Activated CD4-positive, alpha-beta T cell treated with anti-CD3 and anti-CD28 coated beads for 36 hours (primary cell): ENCODE measurements around the gene COL17A1. TPM values are rescaled to one million over a fixed set of nuclear protein-coding genes. Genes with fewer than 3 reads are reported as not detected.

Source experiments
- ATAC-seq: fragments of 200-7000 bp; cut with Tn5 transposase; one replicate; pipeline ENCODE4 v1.10.0; 2021; ENCODE audit warnings: mild to moderate bottlenecking, moderate library complexity
- CTCF ChIA-PET: fragments of 350-600 bp; sonication (Branson Sonifier 250); formaldehyde crosslinking; loops from one replicate; lab custom pipeline; 2021; ENCODE audit warnings: antibody characterized with exemption; lab: Charles Lee
- POLR2A ChIA-PET: fragments of 350-600 bp; sonication (Branson Sonifier 250); formaldehyde crosslinking; loops from one replicate; lab custom pipeline; 2021; ENCODE audit warnings: antibody characterized with exemption, inconsistent platforms; lab: Charles Lee
- DNase-seq: peaks from one replicate; pipeline ENCODE4 v3.0.0-alpha.2; 2020
- H3K27ac Mint-ChIP-seq: one replicate; pipeline ENCODE4 v1.8.0; 2021; ENCODE audit warnings: mixed read lengths
- H3K27me3 Mint-ChIP-seq: one replicate; pipeline ENCODE4 v1.8.0; 2021; ENCODE audit warnings: mixed read lengths
- H3K36me3 Mint-ChIP-seq: one replicate; pipeline ENCODE4 v1.8.0; 2021; ENCODE audit warnings: low read depth, mixed read lengths
- H3K4me1 Mint-ChIP-seq: one replicate; pipeline ENCODE4 v1.8.0; 2021; ENCODE audit warnings: mixed read lengths
- H3K4me3 Mint-ChIP-seq: one replicate; pipeline ENCODE4 v1.8.0; 2021; ENCODE audit warnings: mild to moderate bottlenecking, moderate library complexity, mixed read lengths
- H3K9me3 Mint-ChIP-seq: one replicate; pipeline ENCODE4 v1.8.0; 2021; ENCODE audit warnings: low read depth, mixed read lengths
- intact Hi-C, 2 experiments: fragments of 100-400 bp; cut with DNase I in 1 of 2; cut with micrococcal nuclease in 1 of 2; formaldehyde crosslinking; loops; one replicate each; pipeline versions ENCODE4 v1.14.2 to v1.15.1; 2022 to 2024; cut with DNase I, micrococcal nuclease
- total RNA-seq, 2 experiments: library from RNA; stranded (reverse); gene quantifications; one replicate each; pipeline ENCODE4 v1.2.3, GENCODE V29; 2021

The COL17A1 gene
- not detected for total RNA-seq

DNA sequence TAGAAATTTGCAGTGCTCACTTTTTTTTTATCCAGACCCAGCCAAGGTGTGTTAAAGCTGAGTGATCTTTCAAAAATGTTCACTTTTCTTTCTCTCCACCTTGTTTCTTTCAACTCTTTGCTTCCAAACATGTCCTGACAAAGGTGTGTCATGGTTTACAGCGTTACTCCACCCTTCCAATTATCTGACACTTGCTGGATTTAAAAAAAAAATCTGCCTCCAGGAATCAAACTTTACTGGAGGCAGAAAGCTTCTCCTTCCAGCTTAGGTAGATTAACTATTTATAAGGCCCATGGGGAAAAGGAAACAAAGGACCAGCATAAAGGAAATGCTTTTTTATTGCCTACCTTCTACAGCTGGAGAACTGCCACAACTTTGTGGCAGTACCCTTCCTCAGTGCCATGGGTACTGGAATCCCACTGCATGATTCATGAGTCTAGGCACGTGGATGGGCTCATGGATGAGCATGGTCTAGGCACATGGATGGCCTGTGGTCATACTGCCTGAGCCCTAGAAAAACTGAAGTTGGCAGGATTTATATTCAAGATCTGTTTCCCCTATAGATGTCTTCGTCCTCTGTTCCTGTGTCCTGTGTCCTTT lies at the start of gene COL17A1:
TSS of gene COL17A1 (minus strand) at position 80 of the 600 bp plus-strand sequence. CDS start 5,207 bp downstream, outside the sequence.
- no peaks in the 10 kb centered on the region for H3K9me3 Mint-ChIP-seq
- intact Hi-C loops: no loop called here
- H3K36me3 Mint-ChIP-seq: no peaks in the 10 kb centered on the region
- POLR2A ChIA-PET: no interaction called here
- H3K4me3 Mint-ChIP-seq: no peak within 1 kb of the TSS
- no peaks in the 10 kb centered on the region for H3K27me3 Mint-ChIP-seq
- CTCF ChIA-PET: no interaction called here
- DNase-seq: no peak
- H3K4me1 Mint-ChIP-seq: peaks cover 8% of the 10 kb centered on the region
- no peak for ATAC-seq
- H3K27ac Mint-ChIP-seq: no peak within 1 kb of the TSS

DNA sequence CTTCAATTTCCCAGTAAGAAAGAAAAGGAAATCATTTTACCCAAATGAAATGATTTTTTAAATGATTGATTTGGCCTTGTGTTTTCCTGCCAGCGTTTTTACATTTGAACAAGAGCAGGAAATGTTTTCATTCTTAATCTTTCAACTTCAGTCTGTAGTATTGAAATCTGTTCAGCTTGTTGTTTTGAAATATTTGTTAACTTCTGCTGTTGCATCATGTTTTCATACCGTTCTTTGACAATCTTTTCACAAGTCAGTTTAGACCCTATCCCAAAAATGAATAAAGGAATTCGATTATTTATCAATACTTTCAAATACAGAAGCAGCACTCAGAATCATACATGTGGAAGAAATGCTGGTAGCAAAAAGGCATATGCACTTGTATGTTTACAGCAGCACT lies 44.4 kb upstream of the COL17A1 start:
- no peaks in the 10 kb centered on the region for H3K9me3 Mint-ChIP-seq
- POLR2A ChIA-PET: no interaction called here
- no peak overlapping the region for H3K4me3 Mint-ChIP-seq
- CTCF ChIA-PET: no interaction called here
- H3K27ac Mint-ChIP-seq: no peak overlapping the region
- H3K36me3 Mint-ChIP-seq: peaks cover 7% of the 10 kb centered on the region
- intact Hi-C loops: no loop called here
- H3K27me3 Mint-ChIP-seq: peaks cover 8% of the 10 kb centered on the region
- H3K4me1 Mint-ChIP-seq: peaks cover 12% of the 10 kb centered on the region
- ATAC-seq (no peak), DNase-seq (no peak)

DNA sequence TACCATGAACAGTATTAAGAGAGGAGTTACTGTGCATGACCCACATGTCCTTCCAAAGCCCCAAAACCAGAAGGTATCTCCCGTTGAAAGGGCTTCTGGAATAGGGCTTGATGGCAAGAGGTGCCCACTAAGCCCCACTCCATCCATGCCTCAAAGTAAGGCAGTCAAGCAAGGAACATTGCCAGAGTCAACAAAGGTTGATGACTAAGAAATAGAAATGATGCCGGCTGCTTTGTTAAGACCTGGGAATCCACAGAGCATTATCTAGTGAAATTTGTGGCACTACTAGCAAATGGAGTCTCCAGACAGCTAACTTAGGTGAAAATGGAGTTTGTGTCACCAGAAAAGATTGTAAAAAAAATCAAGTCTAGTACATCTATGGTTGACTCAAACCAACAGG lies 42.5 kb upstream of the COL17A1 start:
- POLR2A ChIA-PET: no interaction called here

DNA sequence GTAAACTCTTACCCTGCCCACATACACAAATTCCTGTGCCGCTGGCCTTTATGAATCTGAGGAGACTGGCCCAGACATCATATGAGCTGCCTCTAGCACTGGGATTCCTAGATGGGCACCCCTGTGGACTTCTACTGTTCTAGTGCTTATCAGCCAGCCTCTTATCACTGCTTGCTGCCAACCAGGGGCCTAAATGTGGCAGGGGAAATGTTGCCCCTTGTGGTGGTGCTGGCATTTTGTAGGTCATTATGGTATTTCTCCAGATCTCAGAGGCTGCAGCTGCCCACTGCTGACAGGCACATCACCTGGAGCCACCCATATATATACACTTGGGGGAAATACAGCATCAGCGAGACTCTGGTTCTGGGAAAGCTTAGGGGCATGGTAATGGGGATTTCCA lies 41.7 kb upstream of the COL17A1 start:
- Mint-ChIP-seq H3K9me3 (no peaks in the 10 kb centered on the region), H3K4me3 (no peak overlapping the region), H3K36me3 (peaks cover 15% of the 10 kb centered on the region), H3K27me3 (no peaks in the 10 kb centered on the region), H3K4me1 (peaks cover 26% of the 10 kb centered on the region), H3K27ac (no peak overlapping the region)
- ChIA-PET CTCF (interaction anchor here (0.6 to 1.7 kb wide), 3 partner anchors 13 to 240 kb away, joined by 3 to 6 read pairs (median 3); no protein-coding TSS in a partner anchor), POLR2A (no interaction called here)
- DNase-seq (peak; percentile 37), ATAC-seq (peak; percentile 23)
- intact Hi-C loops: no loop called here

More for the DNA sequence above, 42.5 kb upstream of the COL17A1 start:
- Mint-ChIP-seq H3K4me3 (no peak overlapping the region), H3K9me3 (no peaks in the 10 kb centered on the region), H3K27ac (no peak overlapping the region), H3K27me3 (peaks cover 6% of the 10 kb centered on the region), H3K36me3 (peaks cover 12% of the 10 kb centered on the region), H3K4me1 (peaks cover 20% of the 10 kb centered on the region)
- DNase-seq: no peak
- intact Hi-C loops: no loop called here
- CTCF ChIA-PET: interaction anchor here (0.7 to 1.7 kb wide), 3 partner anchors 13 to 240 kb away, joined by 3 to 6 read pairs (median 3); no protein-coding TSS in a partner anchor
- no peak for ATAC-seq

DNA sequence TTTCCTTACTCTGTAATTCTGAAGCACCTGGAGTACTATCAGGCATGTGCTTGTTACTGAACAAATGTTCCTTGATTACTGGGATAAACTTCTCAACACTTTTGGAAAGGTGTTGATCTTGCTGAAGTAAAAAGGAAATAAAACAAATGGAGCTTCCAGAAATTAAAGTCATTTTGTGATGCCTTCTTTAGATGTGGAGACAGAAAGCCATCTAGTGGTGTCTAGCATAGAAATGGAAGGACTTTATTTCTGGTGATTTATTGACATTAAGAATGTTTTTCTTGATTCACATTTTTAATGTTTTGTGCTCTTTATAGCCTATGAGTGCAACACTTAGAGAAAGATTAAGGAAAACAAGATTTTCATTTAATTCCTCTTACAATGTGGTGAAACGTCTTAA lies 37.7 kb upstream of the COL17A1 start:
- no peaks in the 10 kb centered on the region for H3K27me3 Mint-ChIP-seq
- H3K27ac Mint-ChIP-seq: no peak overlapping the region
- DNase-seq: no peak
- no peaks in the 10 kb centered on the region for H3K9me3 Mint-ChIP-seq
- intact Hi-C loops: loop anchor here (2.0 to 5.0 kb wide), 8 partner anchors 96 to 1481 kb away; partner anchors contain the start of genes CFAP58 (in 2 of the 2), ITPRIP (in 2 of the 2), TAF5 (in 1 of the 2) and TRIM8 (in 1 of the 2)
- peak overlapping the region; percentile 91 for H3K4me3 Mint-ChIP-seq
- H3K36me3 Mint-ChIP-seq: peaks cover 15% of the 10 kb centered on the region
- ATAC-seq: no peak
- peaks cover 43% of the 10 kb centered on the region for H3K4me1 Mint-ChIP-seq
- ChIA-PET CTCF (interaction anchor here (0.7 to 2.6 kb wide), 13 partner anchors 9 to 411 kb away, joined by 3 to 9 read pairs (median 3); no protein-coding TSS in a partner anchor), POLR2A (no interaction called here)

GRCh38 chr10:104122225-104123107 lies 36.8 kb upstream of the COL17A1 start:
- peaks cover 49% of the 10 kb centered on the region for H3K4me1 Mint-ChIP-seq
- H3K27me3 Mint-ChIP-seq: no peaks in the 10 kb centered on the region
- H3K27ac Mint-ChIP-seq: peak overlapping the region; percentile 97
- no peaks in the 10 kb centered on the region for H3K9me3 Mint-ChIP-seq
- peak overlapping the region; percentile 91 for H3K4me3 Mint-ChIP-seq
- DNase-seq (peak; percentile 48), ATAC-seq (no peak)
- POLR2A ChIA-PET: interaction anchor here (0.9 to 2.7 kb wide), 8 partner anchors 12 to 428 kb away, joined by 3 to 10 read pairs (median 6); partner anchors contain the start of genes CFAP58 and SLK
- intact Hi-C loops: loop anchor here (1.0 to 5.0 kb wide), 9 partner anchors 95 to 1480 kb away; partner anchors contain the start of genes CFAP58 (in 2 of the 2), ITPRIP (in 2 of the 2), TAF5 (in 1 of the 2) and TRIM8 (in 1 of the 2)
- peaks cover 15% of the 10 kb centered on the region for H3K36me3 Mint-ChIP-seq
- CTCF ChIA-PET: interaction anchor here (0.6 to 2.7 kb wide), 37 partner anchors 9 to 426 kb away, joined by 3 to 19 read pairs (median 3); partner anchors contain the start of gene ITPRIP

DNA sequence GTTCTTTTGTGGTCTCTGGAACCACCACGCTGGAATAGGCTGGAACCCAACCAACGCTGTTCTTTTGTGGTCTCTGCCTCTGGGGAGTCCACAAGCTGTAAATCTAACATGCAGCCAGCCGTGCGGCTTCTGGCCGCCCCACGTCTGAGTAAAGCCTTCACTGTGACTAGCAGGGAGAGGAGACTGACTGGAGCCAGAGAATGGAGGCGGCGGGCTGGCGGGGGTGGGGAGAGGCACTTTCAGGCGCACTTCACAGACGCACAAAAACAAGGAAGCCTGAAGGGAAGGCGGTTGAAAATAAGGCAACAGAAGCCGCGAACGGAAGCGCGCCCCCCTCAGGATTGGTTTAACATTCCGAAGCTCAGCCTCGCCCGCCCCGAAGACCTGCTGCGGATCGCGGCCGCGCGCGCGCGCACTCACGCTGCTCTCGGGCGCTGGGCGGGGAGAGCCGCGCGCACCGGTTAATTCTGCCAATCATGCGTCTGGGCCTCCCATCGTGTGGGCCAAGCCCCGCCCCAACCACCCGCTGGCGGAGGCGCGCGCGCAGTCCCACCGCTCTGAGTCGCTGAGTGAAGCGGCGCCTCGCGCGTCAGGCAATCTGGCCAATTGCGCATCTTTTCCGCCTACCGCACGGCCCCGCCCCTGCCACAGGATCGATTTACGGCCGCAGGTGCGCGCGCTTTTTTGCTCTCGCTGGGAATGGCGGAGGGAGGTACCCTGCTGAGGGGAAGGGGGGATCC lies 36.0 kb upstream of the COL17A1 start, which contains the start of gene SFR1:
TSS of gene SFR1 (plus strand) at position 687 of the 740 bp plus-strand sequence. CDS start at position 700, 13 bp downstream.
- DNase-seq: peak; percentile 99
- ChIA-PET POLR2A (interaction anchor here (0.6 to 2.7 kb wide), 13 partner anchors 11 to 427 kb away, joined by 3 to 10 read pairs (median 4); partner anchors contain the start of genes CFAP58, GSTO1 and SLK), CTCF (interaction anchor here (0.6 to 2.7 kb wide), 37 partner anchors 8 to 425 kb away, joined by 3 to 19 read pairs (median 3); partner anchors contain the start of gene ITPRIP)
- Mint-ChIP-seq H3K27ac (peak within 1 kb of the TSS; percentile 97), H3K9me3 (no peaks in the 10 kb centered on the region), H3K36me3 (peaks cover 15% of the 10 kb centered on the region), H3K4me3 (peak within 1 kb of the TSS; percentile 91), H3K4me1 (peaks cover 47% of the 10 kb centered on the region), H3K27me3 (no peaks in the 10 kb centered on the region)
- peak; percentile 93 for ATAC-seq
- intact Hi-C loops: loop anchor here (1.0 to 5.0 kb wide), 19 partner anchors 29 to 1479 kb away; partner anchors contain the start of genes CFAP58 (in 2 of the 2), ITPRIP (in 2 of the 2), SLK (in 2 of the 2) and STN1 (in 2 of the 2)

DNA sequence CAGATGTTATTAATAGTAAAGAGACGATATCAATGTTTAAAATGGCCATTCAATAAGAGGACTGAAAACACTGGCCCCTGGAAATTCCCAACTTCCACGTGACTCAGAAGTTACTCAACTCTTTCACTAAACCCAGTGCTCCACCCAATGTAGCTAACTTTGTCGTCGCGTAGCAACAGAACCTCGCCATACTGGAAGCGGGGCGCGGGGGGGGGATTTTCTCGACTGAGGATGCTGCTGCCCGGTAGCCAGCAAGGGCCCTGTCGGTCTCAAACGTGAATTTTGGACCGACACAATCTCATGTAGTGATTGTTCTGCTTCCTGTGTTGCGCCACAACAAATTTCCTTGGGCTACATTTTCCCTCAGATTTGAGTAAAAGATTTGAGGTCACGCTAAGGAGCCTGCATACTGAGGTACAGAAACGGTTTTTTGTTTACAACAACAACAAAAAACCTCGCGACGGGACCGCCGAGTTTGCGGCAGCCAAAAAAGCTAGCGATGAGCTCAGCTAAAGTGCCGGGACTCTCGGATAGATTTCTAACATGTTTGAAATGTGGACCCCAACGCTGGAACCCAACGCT lies 35.3 kb upstream of the COL17A1 start:
- peak overlapping the region; percentile 91 for H3K4me3 Mint-ChIP-seq
- CTCF ChIA-PET: interaction anchor here (0.6 to 2.7 kb wide), 23 partner anchors 11 to 247 kb away, joined by 3 to 19 read pairs (median 3); no protein-coding TSS in a partner anchor
- POLR2A ChIA-PET: interaction anchor here (0.6 to 2.7 kb wide), 14 partner anchors 11 to 443 kb away, joined by 3 to 10 read pairs (median 4); partner anchors contain the start of genes CFAP58, GSTO1 and SLK
- H3K27ac Mint-ChIP-seq: peak overlapping the region; percentile 97
- H3K36me3 Mint-ChIP-seq: peaks cover 13% of the 10 kb centered on the region
- DNase-seq (peak; percentile 91), ATAC-seq (peak; percentile 31)
- no peaks in the 10 kb centered on the region for H3K9me3 Mint-ChIP-seq
- intact Hi-C loops: loop anchor here (1.0 to 5.0 kb wide), 16 partner anchors 28 to 1479 kb away; partner anchors contain the start of genes ITPRIP (in 2 of the 2), SLK (in 2 of the 2), STN1 (in 2 of the 2) and CFAP43 (in 1 of the 2)
- H3K27me3 Mint-ChIP-seq: no peaks in the 10 kb centered on the region
- peaks cover 49% of the 10 kb centered on the region for H3K4me1 Mint-ChIP-seq

DNA sequence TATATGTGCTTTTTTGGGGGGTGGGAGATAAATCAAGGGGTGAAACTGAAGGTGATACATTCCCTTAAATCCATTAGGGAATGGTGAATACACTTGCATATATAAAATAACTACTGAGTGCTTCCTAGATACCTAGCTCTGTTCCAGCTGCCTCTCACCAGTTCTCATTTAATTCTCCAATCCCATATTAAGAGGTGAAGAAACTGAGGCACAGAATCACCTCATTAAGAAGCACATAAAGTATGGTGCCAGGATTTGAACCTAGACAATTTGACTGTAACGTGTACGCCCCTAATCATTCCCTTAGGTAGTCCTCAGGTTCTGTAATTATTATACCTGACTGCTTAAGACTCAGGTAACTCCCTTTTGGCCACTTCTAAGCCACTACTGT lies 34.8 kb upstream of the COL17A1 start:
- Mint-ChIP-seq H3K9me3 (no peaks in the 10 kb centered on the region), H3K27ac (peak overlapping the region; percentile 97), H3K27me3 (no peaks in the 10 kb centered on the region), H3K4me1 (peaks cover 50% of the 10 kb centered on the region), H3K36me3 (peaks cover 13% of the 10 kb centered on the region), H3K4me3 (peak overlapping the region; percentile 91)
- CTCF ChIA-PET: interaction anchor here (0.8 to 2.7 kb wide), 12 partner anchors 11 to 247 kb away, joined by 3 to 19 read pairs (median 5); no protein-coding TSS in a partner anchor
- POLR2A ChIA-PET: interaction anchor here (0.6 to 2.7 kb wide), 8 partner anchors 10 to 442 kb away, joined by 3 to 10 read pairs (median 4); partner anchors contain the start of gene GSTO1
- DNase-seq (no peak), ATAC-seq (no peak)
- intact Hi-C loops: loop anchor here (2.0 to 5.0 kb wide), 9 partner anchors 28 to 1478 kb away; partner anchors contain the start of genes ITPRIP (in 2 of the 2), CFAP58 (in 1 of the 2), TAF5 (in 1 of the 2) and TRIM8 (in 1 of the 2)
